ENCODE data around the gene MYOC. TPM values are rescaled to one million over a fixed set of nuclear protein-coding genes. Genes with fewer than 3 reads are reported as not detected.
"Not testable (repeated sequence)": the region's sequence is repeated elsewhere in the genome, so short reads cannot be mapped to it uniquely, and the experiment has no call there.

MYOC gene
- total RNA-seq, 1 donor = not detected

DNA sequence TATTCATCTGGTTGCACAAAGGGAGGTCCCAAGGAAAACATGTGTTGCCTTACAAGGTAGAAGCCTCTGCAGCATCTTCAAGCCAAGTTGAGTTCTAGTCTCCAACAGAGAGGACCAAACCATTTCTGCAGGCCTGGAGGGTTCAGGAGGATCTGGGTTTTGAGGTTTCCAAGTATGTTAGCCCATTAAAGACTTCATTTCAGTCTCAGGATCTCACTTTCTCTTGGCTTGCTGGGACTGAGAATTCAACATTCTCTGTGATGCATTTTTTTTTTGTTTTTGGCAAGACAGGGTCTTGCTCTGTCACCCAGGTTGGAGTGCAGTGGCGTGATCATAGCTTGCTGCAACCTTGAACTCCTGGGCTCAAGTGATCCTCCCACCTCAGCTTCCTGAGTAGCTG, 39.2 kb downstream of the MYOC start:
- TF ChIP-seq, protein P1, sequence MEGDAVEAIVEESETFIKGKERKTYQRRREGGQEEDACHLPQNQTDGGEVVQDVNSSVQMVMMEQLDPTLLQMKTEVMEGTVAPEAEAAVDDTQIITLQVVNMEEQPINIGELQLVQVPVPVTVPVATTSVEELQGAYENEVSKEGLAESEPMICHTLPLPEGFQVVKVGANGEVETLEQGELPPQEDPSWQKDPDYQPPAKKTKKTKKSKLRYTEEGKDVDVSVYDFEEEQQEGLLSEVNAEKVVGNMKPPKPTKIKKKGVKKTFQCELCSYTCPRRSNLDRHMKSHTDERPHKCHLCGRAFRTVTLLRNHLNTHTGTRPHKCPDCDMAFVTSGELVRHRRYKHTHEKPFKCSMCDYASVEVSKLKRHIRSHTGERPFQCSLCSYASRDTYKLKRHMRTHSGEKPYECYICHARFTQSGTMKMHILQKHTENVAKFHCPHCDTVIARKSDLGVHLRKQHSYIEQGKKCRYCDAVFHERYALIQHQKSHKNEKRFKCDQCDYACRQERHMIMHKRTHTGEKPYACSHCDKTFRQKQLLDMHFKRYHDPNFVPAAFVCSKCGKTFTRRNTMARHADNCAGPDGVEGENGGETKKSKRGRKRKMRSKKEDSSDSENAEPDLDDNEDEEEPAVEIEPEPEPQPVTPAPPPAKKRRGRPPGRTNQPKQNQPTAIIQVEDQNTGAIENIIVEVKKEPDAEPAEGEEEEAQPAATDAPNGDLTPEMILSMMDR (IDR thresholded peaks at IDR 0.05; ENCODE audit: extremely low read depth, low read depth, low read length) = no peak
- no peaks in the 10 kb centered on the region for H3K27me3 ChIP-seq (ENCODE audit: insufficient read depth, low read length)
- no peak overlapping the region for H2AFZ ChIP-seq (ENCODE audit: low read length)
- H3K9me3 ChIP-seq (ENCODE audit: low read depth, low read length) = no peaks in the 10 kb centered on the region
- no peaks in the 10 kb centered on the region for H4K20me1 ChIP-seq (ENCODE audit: insufficient read depth, low read length)
- no peaks in the 10 kb centered on the region for H3K79me2 ChIP-seq (ENCODE audit: insufficient read depth, low read length)
- H3K4me2 ChIP-seq (ENCODE audit: insufficient read depth, low read length) = no peak overlapping the region
- no peak overlapping the region for H3K4me3 ChIP-seq (ENCODE audit: insufficient read depth, low read length)
- no peaks in the 10 kb centered on the region for H3K4me1 ChIP-seq (ENCODE audit: insufficient read depth, low read length)
- no peak for DNase-seq (ENCODE audit: insufficient read length, low spot score, missing footprints)
- no peaks in the 10 kb centered on the region for H3K36me3 ChIP-seq (ENCODE audit: insufficient read depth, low read length)
- H3K27ac ChIP-seq (ENCODE audit: low read depth, low read length) = no peak overlapping the region

DNA sequence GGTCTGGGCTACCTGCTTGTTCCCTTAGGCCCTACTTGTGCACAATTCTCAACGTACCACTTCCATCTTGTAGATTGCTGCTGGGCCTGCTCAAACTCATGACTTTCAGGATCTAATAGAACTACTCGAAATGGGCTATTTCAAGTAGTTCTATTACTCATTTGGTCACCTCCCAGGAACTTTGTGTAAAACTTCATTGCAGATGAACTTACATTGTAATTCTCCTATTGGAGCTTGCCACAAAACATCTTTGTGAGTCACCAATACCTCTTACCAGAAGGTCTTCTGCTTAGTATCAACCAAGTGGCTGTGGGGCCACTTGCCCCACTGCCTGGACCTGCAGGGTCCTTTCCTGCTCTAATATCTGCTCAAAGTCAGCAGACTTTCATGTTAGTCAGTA, 41.2 kb downstream of the MYOC start:
- no peak overlapping the region for H3K27ac ChIP-seq (ENCODE audit: low read depth, low read length)
- no peak for DNase-seq (ENCODE audit: insufficient read length, low spot score, missing footprints)
- H3K4me3 ChIP-seq (ENCODE audit: insufficient read depth, low read length) = no peak overlapping the region
- no peaks in the 10 kb centered on the region for H3K27me3 ChIP-seq (ENCODE audit: insufficient read depth, low read length)
- no peaks in the 10 kb centered on the region for H4K20me1 ChIP-seq (ENCODE audit: insufficient read depth, low read length)
- no peak overlapping the region for H3K4me2 ChIP-seq (ENCODE audit: insufficient read depth, low read length)
- H2AFZ ChIP-seq (ENCODE audit: low read length) = no peak overlapping the region
- no peaks in the 10 kb centered on the region for H3K36me3 ChIP-seq (ENCODE audit: insufficient read depth, low read length)
- no peaks in the 10 kb centered on the region for H3K9me3 ChIP-seq (ENCODE audit: low read depth, low read length)
- TF ChIP-seq, protein P1 (IDR thresholded peaks at IDR 0.05; ENCODE audit: extremely low read depth, low read depth, low read length) = no peak
- H3K79me2 ChIP-seq (ENCODE audit: insufficient read depth, low read length) = no peaks in the 10 kb centered on the region
- no peaks in the 10 kb centered on the region for H3K4me1 ChIP-seq (ENCODE audit: insufficient read depth, low read length)

DNA sequence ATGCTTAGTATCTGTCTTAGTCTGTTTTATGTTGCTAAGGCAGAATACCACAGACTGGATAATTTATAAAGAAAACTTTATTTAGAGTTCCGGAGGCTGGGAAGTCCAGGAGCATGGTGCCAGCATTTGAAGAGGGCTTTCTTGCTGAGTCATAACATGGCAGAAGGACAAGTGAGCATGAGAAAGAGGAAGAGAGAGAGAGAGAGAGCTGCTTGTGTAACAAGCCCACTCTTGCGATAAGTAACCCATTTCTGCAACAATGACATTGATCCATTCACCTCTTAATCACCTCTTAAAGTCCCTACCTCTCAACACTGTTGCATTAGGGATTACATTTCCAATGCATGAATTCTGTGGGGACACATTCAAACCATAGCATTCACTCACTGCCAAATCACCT, 42.1 kb downstream of the MYOC start:
- no peak overlapping the region for H3K27ac ChIP-seq (ENCODE audit: low read depth, low read length)
- H3K9me3 ChIP-seq (ENCODE audit: low read depth, low read length) = no peaks in the 10 kb centered on the region
- no peaks in the 10 kb centered on the region for H3K4me1 ChIP-seq (ENCODE audit: insufficient read depth, low read length)
- DNase-seq (ENCODE audit: insufficient read length, low spot score, missing footprints) = no peak
- no peaks in the 10 kb centered on the region for H3K27me3 ChIP-seq (ENCODE audit: insufficient read depth, low read length)
- H3K79me2 ChIP-seq (ENCODE audit: insufficient read depth, low read length) = no peaks in the 10 kb centered on the region
- no peak overlapping the region for H2AFZ ChIP-seq (ENCODE audit: low read length)
- TF ChIP-seq, protein P1 (IDR thresholded peaks at IDR 0.05; ENCODE audit: extremely low read depth, low read depth, low read length) = no peak
- H4K20me1 ChIP-seq (ENCODE audit: insufficient read depth, low read length) = no peaks in the 10 kb centered on the region
- H3K4me3 ChIP-seq (ENCODE audit: insufficient read depth, low read length) = no peak overlapping the region
- no peak overlapping the region for H3K4me2 ChIP-seq (ENCODE audit: insufficient read depth, low read length)
- H3K36me3 ChIP-seq (ENCODE audit: insufficient read depth, low read length) = no peaks in the 10 kb centered on the region

DNA sequence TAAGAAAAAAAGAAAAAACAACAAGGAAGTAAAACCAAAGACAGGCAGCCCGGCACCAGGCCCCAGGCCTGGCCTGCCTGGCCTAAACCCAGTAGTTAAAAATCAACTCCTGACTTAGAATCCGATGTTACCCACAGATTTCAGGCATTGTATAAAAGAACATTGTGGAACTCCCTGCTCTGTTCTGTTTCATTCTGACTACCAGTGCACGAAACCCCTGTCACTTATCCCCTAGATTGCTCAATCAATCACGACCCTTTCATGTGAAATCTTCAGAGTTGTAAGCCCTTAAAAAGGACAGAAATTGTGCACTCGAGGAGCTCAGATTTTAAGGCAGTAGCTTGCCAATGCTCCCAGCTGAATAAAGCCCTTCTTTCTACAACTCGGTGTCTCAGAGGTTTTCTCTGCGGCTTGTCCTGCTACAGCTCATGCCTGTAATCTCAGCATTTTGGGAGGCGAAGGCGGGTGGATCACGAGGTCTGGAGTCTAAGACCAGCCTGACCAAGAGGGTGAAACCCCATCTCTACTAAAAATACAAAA, 46.0 kb downstream of the MYOC start:
- Histone ChIP-seq H3K36me3 (ENCODE audit: insufficient read depth, low read length) (no peaks in the 10 kb centered on the region), H4K20me1 (ENCODE audit: insufficient read depth, low read length) (no peaks in the 10 kb centered on the region), H3K27ac (ENCODE audit: low read depth, low read length) (no peak overlapping the region), H3K27me3 (ENCODE audit: insufficient read depth, low read length) (no peaks in the 10 kb centered on the region), H3K4me1 (ENCODE audit: insufficient read depth, low read length) (no peaks in the 10 kb centered on the region), H3K4me2 (ENCODE audit: insufficient read depth, low read length) (no peak overlapping the region), H3K79me2 (ENCODE audit: insufficient read depth, low read length) (no peaks in the 10 kb centered on the region), H2AFZ (ENCODE audit: low read length) (peak overlapping the region; percentile 65), H3K4me3 (ENCODE audit: insufficient read depth, low read length) (no peak overlapping the region), H3K9me3 (ENCODE audit: low read depth, low read length) (no peaks in the 10 kb centered on the region)
- TF ChIP-seq, protein P1 (IDR thresholded peaks at IDR 0.05; ENCODE audit: extremely low read depth, low read depth, low read length) = no peak
- no peak for DNase-seq (ENCODE audit: insufficient read length, low spot score, missing footprints)

DNA sequence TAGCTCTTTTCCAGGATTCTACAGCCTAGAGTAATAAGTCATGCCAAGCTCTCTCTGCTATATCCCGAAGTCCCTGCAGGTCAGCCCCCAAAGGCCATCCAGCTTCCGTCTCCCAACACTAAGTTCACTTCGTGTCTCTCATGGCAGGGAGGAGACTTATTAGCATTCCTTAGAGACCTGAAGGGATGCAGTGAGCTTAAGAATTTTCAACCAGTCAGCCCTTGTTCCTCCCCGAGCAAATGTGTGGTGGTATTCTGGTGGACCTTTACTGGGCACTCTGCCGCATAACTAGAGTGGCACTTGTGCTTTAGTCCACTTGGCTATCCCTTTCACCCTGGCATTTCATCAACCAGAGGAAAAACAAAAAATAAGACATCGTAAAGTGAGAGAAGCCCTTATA, 49.4 kb downstream of the MYOC start:
- not testable (repeated sequence) for H3K36me3 ChIP-seq (ENCODE audit: insufficient read depth, low read length); H3K4me3 ChIP-seq (ENCODE audit: insufficient read depth, low read length); H3K9me3 ChIP-seq (ENCODE audit: low read depth, low read length); H3K79me2 ChIP-seq (ENCODE audit: insufficient read depth, low read length); H3K27me3 ChIP-seq (ENCODE audit: insufficient read depth, low read length); H3K27ac ChIP-seq (ENCODE audit: low read depth, low read length); H2AFZ ChIP-seq (ENCODE audit: low read length); H3K4me2 ChIP-seq (ENCODE audit: insufficient read depth, low read length); H3K4me1 ChIP-seq (ENCODE audit: insufficient read depth, low read length); DNase-seq (ENCODE audit: insufficient read length, low spot score, missing footprints); H4K20me1 ChIP-seq (ENCODE audit: insufficient read depth, low read length)
